ENCODE results near the gene XRCC4. TPM values are rescaled to one million over a fixed set of nuclear protein-coding genes. Genes with fewer than 3 reads are reported as not detected.

XRCC4 gene
- total RNA-seq, 1 experiment from 2014 or later = 13.8 TPM

- no peaks in the 10 kb centered on the region for H3K9me2 ChIP-seq (replicated peaks; ENCODE audit: low read length)
- no peaks in the 10 kb centered on the region for H4K20me1 ChIP-seq (ENCODE audit: low read length)
- BruUV-seq (replicated peaks) = no TSS peak
- DNase-seq (peak; percentile 38), ATAC-seq (peak; percentile 55)
- no peaks in the 10 kb centered on the region for H3K36me3 ChIP-seq (ENCODE audit: low read depth, low read length)
- no peak overlapping the region for H3K27ac ChIP-seq (ENCODE audit: low read length)
- H3K79me2 ChIP-seq (ENCODE audit: low read length) = no peaks in the 10 kb centered on the region
- H3K9me3 ChIP-seq (ENCODE audit: low read length) = no peaks in the 10 kb centered on the region
- no peak overlapping the region for H2AFZ ChIP-seq (ENCODE audit: low read length)
- 0 out of 2 replicates have a peak, but pooled peaks cover 5% of the 10 kb centered on the region for H3K4me1 ChIP-seq (ENCODE audit: insufficient read depth, low read length)
- TF ChIP-seq EZH2phosphoT487 (IDR thresholded peaks at IDR 0.05; ENCODE audit: borderline replicate concordance, low read length) (no peak), EZH2 (IDR thresholded peaks at IDR 0.05; ENCODE audit: low read length, unreplicated experiment) (no peak), CTCF (conservative IDR thresholded peaks at IDR 0.05; ENCODE audit: low read depth, low read length) (no peak)
- no peak overlapping the region for H3K9ac ChIP-seq (ENCODE audit: low read length)
- H3K4me2 ChIP-seq (ENCODE audit: low read length) = no peak overlapping the region
- H3F3A ChIP-seq (ENCODE audit: low read length, unreplicated experiment) = no peaks in the 10 kb centered on the region
- CTCF ChIA-PET = no interaction called here
- POLR2A ChIA-PET (ENCODE audit: unreplicated experiment) = no interaction called here
- intact Hi-C loops (cut with micrococcal nuclease) = no loop called here
- no peaks in the 10 kb centered on the region for H3K27me3 ChIP-seq (ENCODE audit: low read length)
- no peak overlapping the region for H3K4me3 ChIP-seq (ENCODE audit: low read length)
Observed at GRCh38 chr5:83085106-83085505, 7.8 kb downstream of the XRCC4 start.

DNA sequence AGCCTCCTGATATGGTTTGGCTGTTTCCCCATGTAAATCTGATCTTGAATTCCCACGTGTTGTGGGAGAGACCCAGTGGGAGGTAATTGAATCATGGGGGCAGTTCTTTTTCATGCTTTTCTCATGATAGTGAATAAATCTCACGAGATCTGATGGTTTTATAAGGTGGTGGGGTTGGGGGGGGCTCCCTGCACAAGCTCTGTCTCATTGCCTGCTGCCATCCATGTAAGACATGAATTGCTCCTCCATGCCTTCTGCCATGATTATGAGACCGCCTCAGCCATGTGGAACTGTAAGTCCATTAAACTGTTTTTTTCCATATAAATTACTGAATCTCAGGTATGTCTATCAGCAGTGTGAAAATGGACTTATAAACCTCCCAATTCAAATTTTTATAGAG is 12.8 kb downstream of the XRCC4 start:
- peaks cover 3% of the 10 kb centered on the region for H3K4me1 ChIP-seq (ENCODE audit: insufficient read depth, low read length)
- H3K9me3 ChIP-seq (ENCODE audit: low read length) = no peaks in the 10 kb centered on the region
- TF ChIP-seq CTCF (conservative IDR thresholded peaks at IDR 0.05; ENCODE audit: low read depth, low read length) (no peak), EZH2phosphoT487 (IDR thresholded peaks at IDR 0.05; ENCODE audit: borderline replicate concordance, low read length) (no peak), EZH2 (IDR thresholded peaks at IDR 0.05; ENCODE audit: low read length, unreplicated experiment) (no peak)
- no peak overlapping the region for H3K27ac ChIP-seq (ENCODE audit: low read length)
- no peaks in the 10 kb centered on the region for H3K79me2 ChIP-seq (ENCODE audit: low read length)
- ATAC-seq = no peak
- H3F3A ChIP-seq (ENCODE audit: low read length, unreplicated experiment) = no peaks in the 10 kb centered on the region
- H4K20me1 ChIP-seq (ENCODE audit: low read length) = no peaks in the 10 kb centered on the region
- H3K9ac ChIP-seq (ENCODE audit: low read length) = no peak overlapping the region
- POLR2A ChIA-PET (ENCODE audit: unreplicated experiment) = no interaction called here
- no TSS peak for BruUV-seq (replicated peaks)
- no peak overlapping the region for H3K4me2 ChIP-seq (ENCODE audit: low read length)
- no peak for DNase-seq
- H3K9me2 ChIP-seq (replicated peaks; ENCODE audit: low read length) = no peaks in the 10 kb centered on the region
- CTCF ChIA-PET = no interaction called here
- intact Hi-C loops (cut with micrococcal nuclease) = loop anchor here (10.0 kb wide), 3 partner anchors 155 to 735 kb away; no protein-coding TSS in a partner anchor
- H2AFZ ChIP-seq (ENCODE audit: low read length) = no peak overlapping the region
- no peaks in the 10 kb centered on the region for H3K27me3 ChIP-seq (ENCODE audit: low read length)
- H3K36me3 ChIP-seq (ENCODE audit: low read depth, low read length) = no peaks in the 10 kb centered on the region
- H3K4me3 ChIP-seq (ENCODE audit: low read length) = no peak overlapping the region

GRCh38 chr5:83092619-83093018 is 15.3 kb downstream of the XRCC4 start:
- no peak overlapping the region for H3K27ac ChIP-seq (ENCODE audit: low read length)
- POLR2A ChIA-PET (ENCODE audit: unreplicated experiment) = no interaction called here
- CTCF ChIA-PET = no interaction called here

More at GRCh38 chr5:83092619-83093018, 15.3 kb downstream of the XRCC4 start:
- no peaks in the 10 kb centered on the region for H3F3A ChIP-seq (ENCODE audit: low read length, unreplicated experiment)
- ATAC-seq (no peak), DNase-seq (no peak)
- no TSS peak for BruUV-seq (replicated peaks)
- H3K79me2 ChIP-seq (ENCODE audit: low read length) = no peaks in the 10 kb centered on the region
- TF ChIP-seq EZH2phosphoT487 (IDR thresholded peaks at IDR 0.05; ENCODE audit: borderline replicate concordance, low read length) (no peak), EZH2 (IDR thresholded peaks at IDR 0.05; ENCODE audit: low read length, unreplicated experiment) (no peak), CTCF (conservative IDR thresholded peaks at IDR 0.05; ENCODE audit: low read depth, low read length) (no peak)
- H3K4me2 ChIP-seq (ENCODE audit: low read length) = no peak overlapping the region
- H3K27me3 ChIP-seq (ENCODE audit: low read length) = no peaks in the 10 kb centered on the region
- no peaks in the 10 kb centered on the region for H3K9me2 ChIP-seq (replicated peaks; ENCODE audit: low read length)
- H3K36me3 ChIP-seq (ENCODE audit: low read depth, low read length) = no peaks in the 10 kb centered on the region
- H4K20me1 ChIP-seq (ENCODE audit: low read length) = no peaks in the 10 kb centered on the region
- H2AFZ ChIP-seq (ENCODE audit: low read length) = no peak overlapping the region
- no peaks in the 10 kb centered on the region for H3K9me3 ChIP-seq (ENCODE audit: low read length)
- intact Hi-C loops (cut with micrococcal nuclease) = loop anchor here (10.0 kb wide), 3 partner anchors 152 to 738 kb away; no protein-coding TSS in a partner anchor
- peaks cover 27% of the 10 kb centered on the region for H3K4me1 ChIP-seq (ENCODE audit: insufficient read depth, low read length)
- H3K4me3 ChIP-seq (ENCODE audit: low read length) = no peak overlapping the region
- no peak overlapping the region for H3K9ac ChIP-seq (ENCODE audit: low read length)
